GM12878 (cell line): ENCODE data around the gene RNF168. TPM values are rescaled to one million over a fixed set of nuclear protein-coding genes. Genes with fewer than 3 reads are reported as not detected.

Experiments used
- ATAC-seq: fragments of 200-7000 bp; cut with Tn5 transposase; 3 replicates; pipeline ENCODE4 v1.9.1; 2020; ENCODE audit warnings: mild to moderate bottlenecking, moderate library complexity
- BruUV-seq: library from RNA; stranded (reverse); fragments of 400-500 nt; replicated peaks from 2 replicates; lab custom pipeline; 2021; lab: Mats Ljungman, UMichigan
- CTCF ChIA-PET: fragments of 300-600 bp; sonication (Branson Sonifier 250); formaldehyde crosslinking; extraction: SDS; loops from one replicate; lab custom pipeline; 2021; ENCODE audit warnings: inconsistent platforms; lab: Yijun Ruan, JAX
- POLR2A ChIA-PET: fragments of 350-600 bp; formaldehyde crosslinking; extraction: SDS; loops from one replicate; lab custom pipeline; 2021; ENCODE audit warnings: inconsistent platforms; lab: Charles Lee
- RAD21 ChIA-PET: fragments of 300-600 bp; sonication (Branson Sonifier 250); formaldehyde crosslinking; loops from one replicate; lab custom pipeline; 2023; ENCODE audit warnings: antibody characterized with exemption; ENCODE audit not compliant: unreplicated experiment; lab: Charles Lee
- SMC1A ChIA-PET: fragments of 300-600 bp; sonication (Branson Sonifier 250); formaldehyde crosslinking; loops from one replicate; lab custom pipeline; 2023; ENCODE audit not compliant: unreplicated experiment, uncharacterized antibody; lab: Charles Lee
- DNase-seq: peaks from one replicate; pipeline ENCODE4 v3.0.0-alpha.2; 2011; ENCODE audit warnings: low read depth, low spot score
- FAIRE-seq: peaks from 3 replicates; lab custom pipeline; 2011; peaks lifted over from hg19 to GRCh38; lab: Jason Lieb, UNC
- H2AFZ ChIP-seq: 2 replicates; pipeline ENCODE4 v1.6.0; 2011; ENCODE audit warnings: low read depth, low read length, control low read depth; ENCODE audit not compliant: control insufficient read depth
- H3K27ac ChIP-seq: 2 replicates; pipeline ENCODE4 v1.5.1; 2011; ENCODE audit warnings: control low read depth; ENCODE audit not compliant: control insufficient read depth, insufficient read depth
- H3K27me3 ChIP-seq, 2 experiments: replicated peaks in 1 of 2; 2 replicates each; pipeline versions ENCODE4 v1.6.0 to v1.6.1; 2011; ENCODE audit warnings: low read length in 1 of 2; ENCODE audit not compliant: control insufficient read depth in 2 of 2, insufficient read depth in 2 of 2
- H3K36me3 ChIP-seq, 2 experiments: 2 replicates each; pipeline ENCODE4 v1.5.1; 2011; ENCODE audit warnings: low read length in 1 of 2; ENCODE audit not compliant: control insufficient read depth in 2 of 2, insufficient read depth in 2 of 2
- H3K4me1 ChIP-seq: 2 replicates; pipeline ENCODE4 v1.6.1; 2011; ENCODE audit warnings: mild to moderate bottlenecking, low read length, moderate library complexity, mixed read lengths; ENCODE audit not compliant: control insufficient read depth, insufficient read depth
- H3K4me2 ChIP-seq: 2 replicates; pipeline ENCODE4 v1.6.0; 2011; ENCODE audit warnings: control low read depth; ENCODE audit not compliant: control insufficient read depth, insufficient read depth
- H3K4me3 ChIP-seq: fragments of 200-600 bp; sonication (generic); 2 replicates; pipeline ENCODE4 v1.5.1; 2016
- H3K79me2 ChIP-seq: 2 replicates; pipeline ENCODE4 v1.6.0; 2011; ENCODE audit warnings: low read length; ENCODE audit not compliant: control insufficient read depth, insufficient read depth
- H3K9ac ChIP-seq: 2 replicates; pipeline ENCODE4 v1.8.0; 2011; ENCODE audit warnings: low read length, control low read depth, mixed read lengths; ENCODE audit not compliant: control insufficient read depth, insufficient read depth
- H3K9me3 ChIP-seq: replicated peaks from 3 replicates; pipeline ENCODE4 v1.5.1; 2011; ENCODE audit warnings: mild to moderate bottlenecking, low read length; ENCODE audit not compliant: control insufficient read depth, insufficient read depth
- H4K20me1 ChIP-seq: 2 replicates; pipeline ENCODE4 v1.6.0; 2011; ENCODE audit not compliant: control insufficient read depth, insufficient read depth
- CBFB ChIP-seq: IDR thresholded peaks from 2 replicates; pipeline ENCODE4 v1.6.1; 2016; ENCODE audit warnings: antibody characterized with exemption, low read depth
- EED ChIP-seq: sonication (generic); IDR thresholded peaks from 2 replicates; pipeline ENCODE4 v1.6.1; 2016; ENCODE audit warnings: antibody characterized with exemption, low read depth
- FOS ChIP-seq: IDR thresholded peaks from 3 replicates; pipeline ENCODE4 v1.6.1; 2011; ENCODE audit warnings: borderline replicate concordance; ENCODE audit not compliant: insufficient read length; ENCODE audit errors: extremely low read depth
- FOXM1 ChIP-seq: IDR thresholded peaks from 2 replicates; pipeline ENCODE4 v1.6.1; 2012; ENCODE audit warnings: low read depth, mild to moderate bottlenecking, inconsistent platforms, low read length, moderate library complexity
- GATAD2B ChIP-seq: fragments of 450-650 bp; conservative IDR thresholded peaks from 2 replicates; pipeline ENCODE4 v1.6.1; 2017; ENCODE audit warnings: low read depth, mild to moderate bottlenecking, moderate library complexity
- NFXL1 ChIP-seq: fragments of 450-650 bp; IDR thresholded peaks from 2 replicates; pipeline ENCODE4 v1.6.1; 2017; ENCODE audit warnings: antibody characterized with exemption, mild to moderate bottlenecking, borderline replicate concordance
- RCOR1 ChIP-seq: conservative IDR thresholded peaks from 2 replicates; pipeline ENCODE4 v1.6.1; 2012; ENCODE audit warnings: low read depth, low read length, improper control_type of control experiment
- SMARCA5 ChIP-seq: fragments of 450-650 bp; IDR thresholded peaks from 2 replicates; pipeline ENCODE4 v1.6.1; 2017; ENCODE audit warnings: mild to moderate bottlenecking
- SREBF2 ChIP-seq: IDR thresholded peaks from 2 replicates; pipeline ENCODE4 v1.6.1; 2012; ENCODE audit warnings: mild to moderate bottlenecking, low read length
- SUZ12 ChIP-seq: fragments of 200-600 bp; sonication (generic); IDR thresholded peaks from one replicate; pipeline ENCODE4 v1.6.1; 2018; ENCODE audit warnings: antibody characterized with exemption, mild to moderate bottlenecking; ENCODE audit not compliant: unreplicated experiment
- YY1 ChIP-seq: IDR thresholded peaks from 2 replicates; pipeline ENCODE4 v1.6.1; 2011; ENCODE audit warnings: low read depth, mild to moderate bottlenecking, low read length
- WGBS: methylation state at CpG from one replicate; pipeline ENCODE4 v1.1.6; 2016; ENCODE audit warnings: low lambda C conversion rate; ENCODE audit not compliant: insufficient replicate concordance, insufficient coverage; ENCODE audit errors: missing lambda C conversion rate; 5-methylcytosine and 5-hydroxymethylcytosine counted together
- in situ Hi-C: fragments of 300-500 bp; cut with MboI; formaldehyde crosslinking; loops from 9 replicates; pipeline ENCODE4 v1.14.3; 2018; ENCODE audit warnings: mixed read lengths
- intact Hi-C: fragments of 100-400 bp; cut with micrococcal nuclease; formaldehyde crosslinking; loops from one replicate; pipeline ENCODE4 v1.14.2; 2022; ENCODE audit not compliant: unreplicated experiment
- polyA plus RNA-seq, 11 experiments: library from polyadenylated mRNA; depleted of rRNA in 4 of 11; unstranded in 6 of 11; stranded (reverse) in 5 of 11; fragments of >200 nt; fragmentation: Nextera tagmentation in 4 of 11; fragmentation: Illumina TruSeq in 1 of 11; extraction: Ambion mirVana in 4 of 11; extraction: Trizol in 1 of 11; gene quantifications; 1 replicate in 1 of 11; 2 replicates in 10 of 11; pipeline versions ENCODE4 v1.2.1 to v1.2.3, GENCODE V29; 2011 to 2016; ENCODE audit warnings: inconsistent platforms in 2 of 11, missing spikeins in 2 of 11, low read depth in 1 of 11
- total RNA-seq, 4 experiments: library from RNA; depleted of rRNA in 3 of 4; stranded (reverse); fragments of >200 nt in 3 of 4; fragmentation: Illumina TruSeq in 1 of 4; extraction: Trizol in 1 of 4; gene quantifications; 2 replicates each; pipeline versions ENCODE4 v1.2.1 to v1.2.3, GENCODE V29; 2013 to 2021
- TF ChIP-seq, protein P1 (sequence below): IDR thresholded peaks from 2 replicates; pipeline ENCODE4 v1.6.1; 2012; ENCODE audit warnings: mild to moderate bottlenecking, low read depth, low read length
- TF ChIP-seq, protein P2 (sequence below): fragments of 450-650 bp; IDR thresholded peaks from 2 replicates; pipeline ENCODE4 v1.6.1; 2017; ENCODE audit warnings: mild to moderate bottlenecking
- TF ChIP-seq, protein P3 (sequence below): fragments of 450-650 bp; conservative IDR thresholded peaks from 2 replicates; pipeline ENCODE4 v1.6.1; 2017; ENCODE audit warnings: mild to moderate bottlenecking, moderate library complexity
- TF ChIP-seq, protein P4 (sequence below): fragments of 450-650 bp; IDR thresholded peaks from 2 replicates; pipeline ENCODE4 v1.6.1; 2017; ENCODE audit warnings: antibody characterized with exemption, mild to moderate bottlenecking, moderate library complexity

RNF168 gene
- total and polyA plus RNA-seq, 10 of the 15 experiments (the other 5 are each of a cell fraction or from before 2014, with no cell fraction given) = 12.7 to 47.5 (median 24.8) TPM

DNA sequence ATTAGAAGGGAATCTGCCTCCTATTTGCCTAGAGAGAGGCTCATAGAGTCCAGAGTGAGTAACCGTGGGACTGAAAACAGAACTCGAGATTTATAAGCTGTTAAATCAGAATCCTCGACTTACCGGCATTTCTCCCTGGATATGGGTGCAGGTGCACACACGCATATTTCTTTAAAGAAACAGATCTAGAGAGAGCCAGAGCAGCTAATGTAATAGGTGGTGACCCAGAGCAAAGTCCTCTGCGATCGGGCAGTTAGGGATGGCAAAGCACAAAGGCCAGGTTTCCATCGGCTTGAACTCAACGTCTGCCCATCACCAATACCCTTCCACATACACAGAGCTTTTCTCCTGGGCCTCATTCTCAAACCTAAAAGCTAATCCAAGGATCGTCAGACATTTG, 13.8 kb downstream of the RNF168 start:
- Histone ChIP-seq H3K4me1 (no peaks in the 10 kb centered on the region), H2AFZ (no peak overlapping the region), H3K9ac (no peak overlapping the region), H3K27ac (no peak overlapping the region), H4K20me1 (no peaks in the 10 kb centered on the region; the same call in 1 of the 2 replicates), H3K9me3 (no peaks in the 10 kb centered on the region; the same call in 2 of the 3 replicates), H3K36me3 (peaks cover 7 to 24% of the 10 kb centered on the region in 2 experiments), H3K27me3 (no peaks in the 10 kb centered on the region), H3K4me3 (no peak overlapping the region), H3K79me2 (peaks cover 61% of the 10 kb centered on the region), H3K4me2 (no peak overlapping the region)
- DNase-seq = no peak
- 91% methylated on average over 10 of the region's 10 CpGs for WGBS
- in situ Hi-C loops = no loop called here
- ChIA-PET SMC1A (interaction anchor here (1.1 to 1.7 kb wide), 3 partner anchors 12 to 20 kb away, joined by 3 to 5 read pairs (median 3); no protein-coding TSS in a partner anchor), RAD21 (no interaction called here), POLR2A (interaction anchor here (0.8 to 1.3 kb wide), 2 partner anchors 16 to 79 kb away, joined by 3 to 6 read pairs; partner anchors contain the start of genes FBXO45 and WDR53), CTCF (interaction anchor here (0.6 to 1.2 kb wide), 2 partner anchors 33 to 180 kb away, joined by 5 to 6 read pairs; no protein-coding TSS in a partner anchor)
- BruUV-seq = no TSS peak
- no peak for FAIRE-seq
- ATAC-seq = no peak
- intact Hi-C loops = no loop called here
- TF ChIP-seq EED (no peak), FOS (no peak), NFXL1 (no peak), FOXM1 (no peak), RCOR1 (no peak), SMARCA5 (no peak), GATAD2B (no peak), CBFB (no peak), YY1 (no peak), SUZ12 (no peak), SREBF2 (no peak)
- TF ChIP-seq, protein P1, sequence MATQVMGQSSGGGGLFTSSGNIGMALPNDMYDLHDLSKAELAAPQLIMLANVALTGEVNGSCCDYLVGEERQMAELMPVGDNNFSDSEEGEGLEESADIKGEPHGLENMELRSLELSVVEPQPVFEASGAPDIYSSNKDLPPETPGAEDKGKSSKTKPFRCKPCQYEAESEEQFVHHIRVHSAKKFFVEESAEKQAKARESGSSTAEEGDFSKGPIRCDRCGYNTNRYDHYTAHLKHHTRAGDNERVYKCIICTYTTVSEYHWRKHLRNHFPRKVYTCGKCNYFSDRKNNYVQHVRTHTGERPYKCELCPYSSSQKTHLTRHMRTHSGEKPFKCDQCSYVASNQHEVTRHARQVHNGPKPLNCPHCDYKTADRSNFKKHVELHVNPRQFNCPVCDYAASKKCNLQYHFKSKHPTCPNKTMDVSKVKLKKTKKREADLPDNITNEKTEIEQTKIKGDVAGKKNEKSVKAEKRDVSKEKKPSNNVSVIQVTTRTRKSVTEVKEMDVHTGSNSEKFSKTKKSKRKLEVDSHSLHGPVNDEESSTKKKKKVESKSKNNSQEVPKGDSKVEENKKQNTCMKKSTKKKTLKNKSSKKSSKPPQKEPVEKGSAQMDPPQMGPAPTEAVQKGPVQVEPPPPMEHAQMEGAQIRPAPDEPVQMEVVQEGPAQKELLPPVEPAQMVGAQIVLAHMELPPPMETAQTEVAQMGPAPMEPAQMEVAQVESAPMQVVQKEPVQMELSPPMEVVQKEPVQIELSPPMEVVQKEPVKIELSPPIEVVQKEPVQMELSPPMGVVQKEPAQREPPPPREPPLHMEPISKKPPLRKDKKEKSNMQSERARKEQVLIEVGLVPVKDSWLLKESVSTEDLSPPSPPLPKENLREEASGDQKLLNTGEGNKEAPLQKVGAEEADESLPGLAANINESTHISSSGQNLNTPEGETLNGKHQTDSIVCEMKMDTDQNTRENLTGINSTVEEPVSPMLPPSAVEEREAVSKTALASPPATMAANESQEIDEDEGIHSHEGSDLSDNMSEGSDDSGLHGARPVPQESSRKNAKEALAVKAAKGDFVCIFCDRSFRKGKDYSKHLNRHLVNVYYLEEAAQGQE = no peak
- TF ChIP-seq, protein P2, sequence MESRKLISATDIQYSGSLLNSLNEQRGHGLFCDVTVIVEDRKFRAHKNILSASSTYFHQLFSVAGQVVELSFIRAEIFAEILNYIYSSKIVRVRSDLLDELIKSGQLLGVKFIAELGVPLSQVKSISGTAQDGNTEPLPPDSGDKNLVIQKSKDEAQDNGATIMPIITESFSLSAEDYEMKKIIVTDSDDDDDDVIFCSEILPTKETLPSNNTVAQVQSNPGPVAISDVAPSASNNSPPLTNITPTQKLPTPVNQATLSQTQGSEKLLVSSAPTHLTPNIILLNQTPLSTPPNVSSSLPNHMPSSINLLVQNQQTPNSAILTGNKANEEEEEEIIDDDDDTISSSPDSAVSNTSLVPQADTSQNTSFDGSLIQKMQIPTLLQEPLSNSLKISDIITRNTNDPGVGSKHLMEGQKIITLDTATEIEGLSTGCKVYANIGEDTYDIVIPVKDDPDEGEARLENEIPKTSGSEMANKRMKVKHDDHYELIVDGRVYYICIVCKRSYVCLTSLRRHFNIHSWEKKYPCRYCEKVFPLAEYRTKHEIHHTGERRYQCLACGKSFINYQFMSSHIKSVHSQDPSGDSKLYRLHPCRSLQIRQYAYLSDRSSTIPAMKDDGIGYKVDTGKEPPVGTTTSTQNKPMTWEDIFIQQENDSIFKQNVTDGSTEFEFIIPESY = no peak
- TF ChIP-seq, protein P3, sequence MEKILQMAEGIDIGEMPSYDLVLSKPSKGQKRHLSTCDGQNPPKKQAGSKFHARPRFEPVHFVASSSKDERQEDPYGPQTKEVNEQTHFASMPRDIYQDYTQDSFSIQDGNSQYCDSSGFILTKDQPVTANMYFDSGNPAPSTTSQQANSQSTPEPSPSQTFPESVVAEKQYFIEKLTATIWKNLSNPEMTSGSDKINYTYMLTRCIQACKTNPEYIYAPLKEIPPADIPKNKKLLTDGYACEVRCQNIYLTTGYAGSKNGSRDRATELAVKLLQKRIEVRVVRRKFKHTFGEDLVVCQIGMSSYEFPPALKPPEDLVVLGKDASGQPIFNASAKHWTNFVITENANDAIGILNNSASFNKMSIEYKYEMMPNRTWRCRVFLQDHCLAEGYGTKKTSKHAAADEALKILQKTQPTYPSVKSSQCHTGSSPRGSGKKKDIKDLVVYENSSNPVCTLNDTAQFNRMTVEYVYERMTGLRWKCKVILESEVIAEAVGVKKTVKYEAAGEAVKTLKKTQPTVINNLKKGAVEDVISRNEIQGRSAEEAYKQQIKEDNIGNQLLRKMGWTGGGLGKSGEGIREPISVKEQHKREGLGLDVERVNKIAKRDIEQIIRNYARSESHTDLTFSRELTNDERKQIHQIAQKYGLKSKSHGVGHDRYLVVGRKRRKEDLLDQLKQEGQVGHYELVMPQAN = no peak
- TF ChIP-seq, protein P4, sequence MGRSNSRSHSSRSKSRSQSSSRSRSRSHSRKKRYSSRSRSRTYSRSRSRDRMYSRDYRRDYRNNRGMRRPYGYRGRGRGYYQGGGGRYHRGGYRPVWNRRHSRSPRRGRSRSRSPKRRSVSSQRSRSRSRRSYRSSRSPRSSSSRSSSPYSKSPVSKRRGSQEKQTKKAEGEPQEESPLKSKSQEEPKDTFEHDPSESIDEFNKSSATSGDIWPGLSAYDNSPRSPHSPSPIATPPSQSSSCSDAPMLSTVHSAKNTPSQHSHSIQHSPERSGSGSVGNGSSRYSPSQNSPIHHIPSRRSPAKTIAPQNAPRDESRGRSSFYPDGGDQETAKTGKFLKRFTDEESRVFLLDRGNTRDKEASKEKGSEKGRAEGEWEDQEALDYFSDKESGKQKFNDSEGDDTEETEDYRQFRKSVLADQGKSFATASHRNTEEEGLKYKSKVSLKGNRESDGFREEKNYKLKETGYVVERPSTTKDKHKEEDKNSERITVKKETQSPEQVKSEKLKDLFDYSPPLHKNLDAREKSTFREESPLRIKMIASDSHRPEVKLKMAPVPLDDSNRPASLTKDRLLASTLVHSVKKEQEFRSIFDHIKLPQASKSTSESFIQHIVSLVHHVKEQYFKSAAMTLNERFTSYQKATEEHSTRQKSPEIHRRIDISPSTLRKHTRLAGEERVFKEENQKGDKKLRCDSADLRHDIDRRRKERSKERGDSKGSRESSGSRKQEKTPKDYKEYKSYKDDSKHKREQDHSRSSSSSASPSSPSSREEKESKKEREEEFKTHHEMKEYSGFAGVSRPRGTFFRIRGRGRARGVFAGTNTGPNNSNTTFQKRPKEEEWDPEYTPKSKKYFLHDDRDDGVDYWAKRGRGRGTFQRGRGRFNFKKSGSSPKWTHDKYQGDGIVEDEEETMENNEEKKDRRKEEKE = no peak
